GM19397 (cell line): ENCODE measurements around the gene PTPRD.

Experiments used
- ATAC-seq: cut with Tn5 transposase; IDR thresholded peaks from one replicate; pipeline ENCODE4 v1.9.1; 2021; ENCODE audit warnings: mild to moderate bottlenecking, moderate library complexity; ENCODE audit not compliant: unreplicated experiment

PTPRD gene

GRCh38 chr9:8764051-8764450 is 1848.8 kb downstream of the PTPRD start:
- ATAC-seq: no peak

DNA sequence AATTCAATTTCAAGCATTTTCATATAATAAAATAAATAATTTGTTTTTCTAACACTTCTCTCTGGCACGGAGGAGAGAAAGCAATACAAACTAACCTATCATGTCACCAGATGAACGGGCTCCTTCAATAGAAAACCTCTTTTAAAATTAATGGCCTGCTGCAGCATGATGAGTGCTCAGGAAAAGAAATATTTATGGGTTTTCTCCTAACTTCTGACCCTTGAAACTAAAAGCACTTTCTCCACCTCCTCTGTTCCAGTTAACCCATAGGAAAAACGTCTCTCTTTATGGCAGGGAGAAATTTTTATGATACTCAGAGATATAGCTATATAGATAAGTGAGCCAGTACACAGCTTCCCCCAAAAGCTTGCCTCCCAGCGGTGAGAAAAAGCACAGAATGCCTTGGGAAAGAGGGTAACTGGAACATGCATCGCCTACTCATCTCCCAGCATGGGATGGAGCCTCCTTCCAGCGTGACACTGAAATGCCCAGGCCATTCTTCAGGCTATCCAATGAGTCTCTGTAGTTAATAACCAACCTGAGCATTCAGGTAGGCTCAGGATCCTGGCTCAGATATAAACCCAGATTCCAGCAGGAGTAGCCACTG is 1850.2 kb downstream of the PTPRD start:
- no peak for ATAC-seq

DNA sequence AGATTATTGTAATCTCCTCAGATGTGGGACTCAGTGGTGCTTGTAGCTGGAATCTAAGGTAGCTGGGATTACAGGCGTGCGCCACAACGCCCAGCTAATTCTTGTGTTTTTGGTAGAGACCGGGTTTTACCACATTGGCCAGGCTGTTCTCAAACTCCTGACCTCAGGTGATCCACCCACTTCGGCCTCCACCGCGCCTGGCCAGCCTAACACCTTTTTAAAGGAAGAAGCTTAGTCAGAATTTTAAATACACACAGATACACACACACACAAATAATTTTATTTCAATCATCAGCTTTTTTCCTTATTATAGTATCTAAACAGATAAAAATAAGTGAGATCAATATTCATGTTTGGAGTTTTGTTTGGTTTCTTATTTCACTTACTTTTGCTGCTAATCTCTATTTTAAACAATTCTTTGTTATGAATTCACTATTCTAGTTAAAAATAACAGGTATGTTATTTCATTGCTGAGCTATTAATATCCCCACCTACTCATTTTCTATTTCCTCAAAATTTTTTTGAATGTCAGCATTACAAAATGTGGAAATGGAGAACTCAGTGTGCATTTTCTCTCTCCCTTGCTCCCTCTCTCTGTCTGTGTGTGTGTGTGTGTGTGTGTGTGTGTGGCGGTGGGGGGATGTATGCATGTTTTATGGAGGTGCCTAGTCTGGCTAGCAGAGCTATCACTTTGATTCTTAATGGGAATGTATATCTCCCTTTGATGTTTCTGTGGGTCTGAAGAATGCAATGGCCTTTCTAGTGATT is 1852.6 kb downstream of the PTPRD start:
- no peak for ATAC-seq

DNA sequence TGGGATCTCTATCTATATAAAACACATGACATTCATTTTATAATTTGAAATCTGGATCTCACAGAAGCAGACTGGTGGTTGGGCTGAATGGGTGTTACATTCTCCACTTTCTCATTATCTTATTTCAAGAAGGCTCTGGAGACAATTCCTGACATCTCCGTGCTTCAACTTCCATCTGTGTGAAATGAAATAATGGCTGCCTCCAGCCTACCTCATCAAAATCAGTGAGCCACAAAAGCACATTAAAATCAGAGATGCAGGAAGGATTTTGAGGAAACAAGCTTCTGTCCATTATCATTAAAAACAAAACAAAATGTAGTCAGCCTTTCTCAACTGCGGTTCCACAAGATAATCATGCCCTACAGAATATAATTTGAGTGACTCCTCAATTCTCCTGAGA is 1854.9 kb downstream of the PTPRD start:
- no peak for ATAC-seq

DNA sequence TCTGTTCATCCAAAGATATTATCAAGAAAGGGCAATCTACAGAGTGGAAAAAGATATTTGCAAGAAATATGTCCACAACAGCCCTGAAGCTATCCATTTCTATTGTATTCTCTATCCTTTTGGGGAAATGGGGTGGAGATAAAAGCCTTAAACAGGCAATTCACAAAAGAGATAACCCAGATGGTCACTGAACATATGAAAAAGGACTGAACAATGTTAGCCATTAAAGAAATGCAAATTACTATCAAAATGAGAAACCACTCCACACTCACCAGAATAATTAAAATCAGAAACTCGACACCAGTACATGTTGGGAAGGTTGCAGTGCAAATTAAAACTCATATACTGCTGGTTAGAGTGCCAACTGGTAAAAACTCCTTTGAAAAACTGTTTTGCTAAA is 1858.1 kb downstream of the PTPRD start:
- ATAC-seq: no peak

GRCh38 chr9:8751406-8751930 is 1861.3 kb downstream of the PTPRD start:
- no peak for ATAC-seq

DNA sequence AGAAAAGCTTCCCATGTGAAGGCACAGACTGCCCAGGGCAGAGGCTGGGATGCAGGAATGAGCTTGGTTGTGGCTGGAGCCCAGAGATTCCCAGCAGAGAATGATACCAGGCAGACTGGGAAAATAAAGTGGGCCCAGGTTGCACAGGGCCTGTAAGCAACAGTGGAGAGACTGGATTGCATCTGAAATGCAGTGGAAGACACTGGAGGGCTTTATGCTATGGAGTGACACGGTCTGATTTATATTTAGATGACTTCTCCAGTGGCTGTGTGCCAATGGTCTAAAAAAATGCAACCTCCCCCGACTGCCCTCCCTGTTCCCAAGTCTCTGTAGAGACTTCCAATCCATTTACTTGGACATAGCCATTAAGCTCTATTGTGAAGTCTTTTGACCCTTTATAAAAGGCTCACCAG is 1862.2 kb downstream of the PTPRD start:
- no peak for ATAC-seq

DNA sequence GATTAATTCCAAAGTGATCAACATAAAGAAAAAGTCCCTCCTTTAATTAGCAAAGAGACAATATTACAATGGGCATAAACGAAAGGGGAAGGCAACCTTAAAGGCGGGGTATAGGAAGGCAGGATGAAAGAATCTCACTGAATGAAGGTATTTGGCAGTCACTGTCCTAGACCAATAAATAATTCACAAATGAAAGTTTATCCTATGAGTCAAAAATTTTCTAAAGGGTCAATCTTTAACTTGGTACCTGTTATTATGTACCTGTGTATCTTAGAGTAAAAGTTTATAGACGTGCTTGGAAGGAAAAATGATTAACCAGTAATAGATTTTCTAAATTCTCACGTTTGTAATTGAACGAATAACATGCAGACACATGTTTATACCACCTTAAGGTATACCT is 1867.5 kb downstream of the PTPRD start:
- ATAC-seq: no peak

DNA sequence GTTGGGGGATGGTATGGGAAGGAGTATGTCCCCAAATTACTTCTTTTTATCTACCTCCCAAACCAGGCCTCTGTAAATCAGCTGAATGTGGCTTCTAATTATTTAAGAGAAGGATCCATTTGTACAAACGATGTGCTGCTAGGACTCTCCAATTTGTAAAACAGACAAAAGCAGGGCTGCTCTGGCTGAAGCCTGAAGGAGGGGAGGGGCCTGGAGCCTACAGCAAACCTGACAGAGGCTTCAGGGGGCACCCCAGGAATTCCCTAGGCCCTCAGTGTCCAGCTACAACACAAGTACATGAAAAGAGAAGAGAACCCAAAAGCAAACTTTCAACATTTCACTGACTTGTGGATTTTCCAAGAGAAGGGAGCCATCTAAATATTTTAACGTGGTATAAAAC is 1873.9 kb downstream of the PTPRD start:
- ATAC-seq: no peak

DNA sequence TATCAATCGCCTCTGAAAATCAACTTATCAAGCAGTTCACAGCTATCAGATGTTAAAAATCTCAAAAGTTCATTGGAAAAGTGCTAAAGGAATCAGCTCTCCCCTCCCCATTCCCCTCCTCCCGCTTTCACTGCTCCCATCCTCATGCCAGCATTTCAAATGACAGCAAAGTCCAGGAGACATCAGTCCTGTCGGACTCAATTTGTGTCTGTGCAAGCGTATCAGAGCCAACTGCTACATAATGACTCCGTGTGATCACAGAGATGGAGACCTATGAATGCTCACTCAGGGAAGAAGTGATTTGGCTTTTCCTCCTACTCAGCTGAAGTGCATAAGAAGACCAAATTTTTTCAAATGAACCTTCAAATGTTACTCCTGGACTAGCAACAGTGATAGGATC is 1876.0 kb downstream of the PTPRD start:
- ATAC-seq: no peak

DNA sequence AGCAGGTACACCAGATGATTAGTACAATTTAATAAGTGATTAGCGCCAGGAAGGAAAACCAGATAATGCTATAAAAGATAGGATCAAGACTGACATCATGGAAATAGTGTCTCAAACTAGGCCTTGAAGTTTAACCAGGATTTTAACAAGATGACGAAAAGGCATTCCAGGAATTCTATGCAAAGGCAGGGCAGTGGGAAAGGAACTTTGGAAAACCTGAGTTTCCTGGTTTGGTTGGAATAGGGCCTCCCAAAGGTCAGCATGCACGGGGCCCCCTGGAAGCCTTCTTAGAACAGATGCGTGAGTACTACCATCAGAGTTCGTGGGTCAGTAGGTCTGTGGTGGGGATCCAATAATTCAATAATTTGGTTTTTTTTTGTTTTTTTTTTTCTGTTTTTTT is 1878.0 kb downstream of the PTPRD start:
- no peak for ATAC-seq

GRCh38 chr9:8733131-8733954 is 1879.5 kb downstream of the PTPRD start:
- no peak for ATAC-seq

- ATAC-seq: no peak
Observed at GRCh38 chr9:8732367-8733075, 1880.3 kb downstream of the PTPRD start.

GRCh38 chr9:8730618-8731017 is 1882.2 kb downstream of the PTPRD start:
- no peak for ATAC-seq

GRCh38 chr9:8728910-8729309 is 1883.9 kb downstream of the PTPRD start:
- no peak for ATAC-seq

- ATAC-seq: no peak
Observed at GRCh38 chr9:8727191-8727590, 1885.6 kb downstream of the PTPRD start.

DNA sequence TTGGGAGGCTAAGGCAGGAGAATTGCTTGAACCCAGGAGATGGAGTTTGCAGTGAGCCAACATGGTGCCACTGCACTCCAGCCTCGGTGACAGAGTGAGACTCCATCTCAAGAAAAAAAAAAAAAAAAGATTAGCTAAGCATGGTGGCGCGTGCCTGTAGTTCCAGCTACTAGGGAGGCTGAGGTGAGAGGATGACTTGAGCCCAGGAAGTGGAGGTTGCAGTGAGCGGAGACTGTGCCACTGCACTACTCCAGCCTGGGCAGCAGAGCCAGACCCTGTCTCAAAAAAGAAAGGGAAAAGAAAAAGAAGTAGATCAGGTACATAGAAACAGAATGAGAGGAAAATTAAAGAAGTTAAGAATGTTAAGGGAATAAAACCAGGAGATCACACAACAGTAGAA is 1886.1 kb downstream of the PTPRD start:
- no peak for ATAC-seq

- ATAC-seq: no peak
Observed at GRCh38 chr9:8725635-8726034, 1887.2 kb downstream of the PTPRD start.

- no peak for ATAC-seq
Observed at GRCh38 chr9:8724284-8725018, 1888.4 kb downstream of the PTPRD start.

DNA sequence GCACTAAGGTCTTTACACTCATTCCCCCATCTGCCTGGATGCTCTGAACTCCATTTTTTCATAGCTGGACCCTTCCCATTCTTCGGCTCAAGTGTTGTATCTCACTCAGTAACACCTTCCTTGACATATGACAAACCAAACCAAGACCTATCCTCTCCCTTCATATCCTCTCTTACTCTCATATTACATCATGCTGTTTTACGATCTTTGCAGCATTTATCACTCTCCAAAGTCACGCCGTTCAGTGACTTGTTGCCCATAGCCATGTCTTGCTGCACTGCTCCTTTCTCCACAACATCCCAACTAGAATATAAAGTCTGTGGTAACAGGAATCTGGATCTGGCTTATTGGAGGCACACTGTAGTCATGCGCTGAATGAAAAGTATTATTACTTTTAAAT is 1889.6 kb downstream of the PTPRD start:
- no peak for ATAC-seq
